GM12878 (cell line): ENCODE measurements around the gene NTRK3. TPM values are rescaled to one million over a fixed set of nuclear protein-coding genes. Genes with fewer than 3 reads are reported as not detected.

Experiments used
- ATAC-seq: fragments of 200-7000 bp; cut with Tn5 transposase; 3 replicates; pipeline ENCODE4 v1.9.1; 2020; ENCODE audit warnings: mild to moderate bottlenecking, moderate library complexity
- BruUV-seq: library from RNA; stranded (reverse); fragments of 400-500 nt; replicated peaks from 2 replicates; lab custom pipeline; 2021; lab: Mats Ljungman, UMichigan
- CTCF ChIA-PET: fragments of 300-600 bp; sonication (Branson Sonifier 250); formaldehyde crosslinking; extraction: SDS; loops from one replicate; lab custom pipeline; 2021; ENCODE audit warnings: inconsistent platforms; lab: Yijun Ruan, JAX
- POLR2A ChIA-PET: fragments of 350-600 bp; formaldehyde crosslinking; extraction: SDS; loops from one replicate; lab custom pipeline; 2021; ENCODE audit warnings: inconsistent platforms; lab: Charles Lee
- RAD21 ChIA-PET: fragments of 300-600 bp; sonication (Branson Sonifier 250); formaldehyde crosslinking; loops from one replicate; lab custom pipeline; 2023; ENCODE audit warnings: antibody characterized with exemption; ENCODE audit not compliant: unreplicated experiment; lab: Charles Lee
- SMC1A ChIA-PET: fragments of 300-600 bp; sonication (Branson Sonifier 250); formaldehyde crosslinking; loops from one replicate; lab custom pipeline; 2023; ENCODE audit not compliant: unreplicated experiment, uncharacterized antibody; lab: Charles Lee
- DNase-seq: peaks from one replicate; pipeline ENCODE4 v3.0.0-alpha.2; 2011; ENCODE audit warnings: low read depth, low spot score
- FAIRE-seq: peaks from 3 replicates; lab custom pipeline; 2011; peaks lifted over from hg19 to GRCh38; lab: Jason Lieb, UNC
- H2AFZ ChIP-seq: 2 replicates; pipeline ENCODE4 v1.6.0; 2011; ENCODE audit warnings: low read depth, low read length, control low read depth; ENCODE audit not compliant: control insufficient read depth
- H3K27ac ChIP-seq: 2 replicates; pipeline ENCODE4 v1.5.1; 2011; ENCODE audit warnings: control low read depth; ENCODE audit not compliant: control insufficient read depth, insufficient read depth
- H3K27me3 ChIP-seq, 2 experiments: replicated peaks in 1 of 2; 2 replicates each; pipeline versions ENCODE4 v1.6.0 to v1.6.1; 2011; ENCODE audit warnings: low read length in 1 of 2; ENCODE audit not compliant: control insufficient read depth in 2 of 2, insufficient read depth in 2 of 2
- H3K36me3 ChIP-seq, 2 experiments: 2 replicates each; pipeline ENCODE4 v1.5.1; 2011; ENCODE audit warnings: low read length in 1 of 2; ENCODE audit not compliant: control insufficient read depth in 2 of 2, insufficient read depth in 2 of 2
- H3K4me1 ChIP-seq: 2 replicates; pipeline ENCODE4 v1.6.1; 2011; ENCODE audit warnings: mild to moderate bottlenecking, low read length, moderate library complexity, mixed read lengths; ENCODE audit not compliant: control insufficient read depth, insufficient read depth
- H3K4me2 ChIP-seq: 2 replicates; pipeline ENCODE4 v1.6.0; 2011; ENCODE audit warnings: control low read depth; ENCODE audit not compliant: control insufficient read depth, insufficient read depth
- H3K4me3 ChIP-seq: fragments of 200-600 bp; sonication (generic); 2 replicates; pipeline ENCODE4 v1.5.1; 2016
- H3K79me2 ChIP-seq: 2 replicates; pipeline ENCODE4 v1.6.0; 2011; ENCODE audit warnings: low read length; ENCODE audit not compliant: control insufficient read depth, insufficient read depth
- H3K9ac ChIP-seq: 2 replicates; pipeline ENCODE4 v1.8.0; 2011; ENCODE audit warnings: low read length, control low read depth, mixed read lengths; ENCODE audit not compliant: control insufficient read depth, insufficient read depth
- H3K9me3 ChIP-seq: replicated peaks from 3 replicates; pipeline ENCODE4 v1.5.1; 2011; ENCODE audit warnings: mild to moderate bottlenecking, low read length; ENCODE audit not compliant: control insufficient read depth, insufficient read depth
- H4K20me1 ChIP-seq: 2 replicates; pipeline ENCODE4 v1.6.0; 2011; ENCODE audit not compliant: control insufficient read depth, insufficient read depth
- BRCA1 ChIP-seq: IDR thresholded peaks from 2 replicates; pipeline ENCODE4 v1.6.1; 2011; ENCODE audit warnings: low read depth, low read length, improper control_type of control experiment
- EED ChIP-seq: sonication (generic); IDR thresholded peaks from 2 replicates; pipeline ENCODE4 v1.6.1; 2016; ENCODE audit warnings: antibody characterized with exemption, low read depth
- HSF1 ChIP-seq: fragments of 150-350 bp; IDR thresholded peaks from 2 replicates; pipeline ENCODE4 v1.6.1; 2014; ENCODE audit warnings: mild to moderate bottlenecking, low read depth, low read length
- IRF4 ChIP-seq: IDR thresholded peaks from 2 replicates; pipeline ENCODE4 v1.6.1; 2011; ENCODE audit warnings: low read depth, low read length
- PML ChIP-seq: IDR thresholded peaks from 2 replicates; pipeline ENCODE4 v1.6.1; 2012; ENCODE audit warnings: low read length, inconsistent platforms
- POLR2AphosphoS5 ChIP-seq: IDR thresholded peaks from 2 replicates; pipeline ENCODE4 v1.6.1; 2011; ENCODE audit warnings: mild to moderate bottlenecking, low read length, inconsistent platforms
- POU2F2 ChIP-seq: IDR thresholded peaks from 3 replicates; pipeline ENCODE4 v1.6.1; 2011; ENCODE audit warnings: low read depth, mild to moderate bottlenecking, low read length, borderline replicate concordance
- RAD21 ChIP-seq: IDR thresholded peaks from 2 replicates; pipeline ENCODE4 v1.6.1; 2011; ENCODE audit warnings: mild to moderate bottlenecking, low read depth, low read length, moderate library complexity; ENCODE audit not compliant: insufficient read depth
- RAD51 ChIP-seq: fragments of 450-650 bp; IDR thresholded peaks from 2 replicates; pipeline ENCODE4 v1.6.1; 2016; ENCODE audit warnings: moderate library complexity, mild to moderate bottlenecking, inconsistent platforms
- RCOR1 ChIP-seq: conservative IDR thresholded peaks from 2 replicates; pipeline ENCODE4 v1.6.1; 2012; ENCODE audit warnings: low read depth, low read length, improper control_type of control experiment
- TBL1XR1 ChIP-seq: IDR thresholded peaks from 2 replicates; pipeline ENCODE4 v1.6.1; 2012; ENCODE audit warnings: low read depth, low read length, improper control_type of control experiment
- TCF12 ChIP-seq: IDR thresholded peaks from 2 replicates; pipeline ENCODE4 v1.6.1; 2011; ENCODE audit warnings: low read depth, mild to moderate bottlenecking, low read length
- WGBS: methylation state at CpG from one replicate; pipeline ENCODE4 v1.1.6; 2016; ENCODE audit warnings: low lambda C conversion rate; ENCODE audit not compliant: insufficient replicate concordance, insufficient coverage; ENCODE audit errors: missing lambda C conversion rate; 5-methylcytosine and 5-hydroxymethylcytosine counted together
- in situ Hi-C: fragments of 300-500 bp; cut with MboI; formaldehyde crosslinking; loops from 9 replicates; pipeline ENCODE4 v1.14.3; 2018; ENCODE audit warnings: mixed read lengths
- intact Hi-C: fragments of 100-400 bp; cut with micrococcal nuclease; formaldehyde crosslinking; loops from one replicate; pipeline ENCODE4 v1.14.2; 2022; ENCODE audit not compliant: unreplicated experiment
- polyA plus RNA-seq, 11 experiments: library from polyadenylated mRNA; depleted of rRNA in 4 of 11; unstranded in 6 of 11; stranded (reverse) in 5 of 11; fragments of >200 nt; fragmentation: Nextera tagmentation in 4 of 11; fragmentation: Illumina TruSeq in 1 of 11; extraction: Ambion mirVana in 4 of 11; extraction: Trizol in 1 of 11; gene quantifications; 1 replicate in 1 of 11; 2 replicates in 10 of 11; pipeline versions ENCODE4 v1.2.1 to v1.2.3, GENCODE V29; 2011 to 2016; ENCODE audit warnings: inconsistent platforms in 2 of 11, missing spikeins in 2 of 11, low read depth in 1 of 11
- total RNA-seq, 4 experiments: library from RNA; depleted of rRNA in 3 of 4; stranded (reverse); fragments of >200 nt in 3 of 4; fragmentation: Illumina TruSeq in 1 of 4; extraction: Trizol in 1 of 4; gene quantifications; 2 replicates each; pipeline versions ENCODE4 v1.2.1 to v1.2.3, GENCODE V29; 2013 to 2021
- TF ChIP-seq, protein P1 (sequence below): fragments of 450-650 bp; formaldehyde crosslinking; IDR thresholded peaks from 2 replicates; pipeline ENCODE4 v1.4.0; 2020; ENCODE audit warnings: mild to moderate bottlenecking, moderate library complexity
- TF ChIP-seq, protein P2 (sequence below): fragments of 450-650 bp; IDR thresholded peaks from 2 replicates; pipeline ENCODE4 v1.6.1; 2017; ENCODE audit warnings: antibody characterized with exemption, mild to moderate bottlenecking, moderate library complexity

The NTRK3 gene
- total and polyA plus RNA-seq, 10 of the 15 experiments (the other 5 are each of a cell fraction or from before 2014, with no cell fraction given), result not detected

- TF ChIP-seq, protein P1, sequence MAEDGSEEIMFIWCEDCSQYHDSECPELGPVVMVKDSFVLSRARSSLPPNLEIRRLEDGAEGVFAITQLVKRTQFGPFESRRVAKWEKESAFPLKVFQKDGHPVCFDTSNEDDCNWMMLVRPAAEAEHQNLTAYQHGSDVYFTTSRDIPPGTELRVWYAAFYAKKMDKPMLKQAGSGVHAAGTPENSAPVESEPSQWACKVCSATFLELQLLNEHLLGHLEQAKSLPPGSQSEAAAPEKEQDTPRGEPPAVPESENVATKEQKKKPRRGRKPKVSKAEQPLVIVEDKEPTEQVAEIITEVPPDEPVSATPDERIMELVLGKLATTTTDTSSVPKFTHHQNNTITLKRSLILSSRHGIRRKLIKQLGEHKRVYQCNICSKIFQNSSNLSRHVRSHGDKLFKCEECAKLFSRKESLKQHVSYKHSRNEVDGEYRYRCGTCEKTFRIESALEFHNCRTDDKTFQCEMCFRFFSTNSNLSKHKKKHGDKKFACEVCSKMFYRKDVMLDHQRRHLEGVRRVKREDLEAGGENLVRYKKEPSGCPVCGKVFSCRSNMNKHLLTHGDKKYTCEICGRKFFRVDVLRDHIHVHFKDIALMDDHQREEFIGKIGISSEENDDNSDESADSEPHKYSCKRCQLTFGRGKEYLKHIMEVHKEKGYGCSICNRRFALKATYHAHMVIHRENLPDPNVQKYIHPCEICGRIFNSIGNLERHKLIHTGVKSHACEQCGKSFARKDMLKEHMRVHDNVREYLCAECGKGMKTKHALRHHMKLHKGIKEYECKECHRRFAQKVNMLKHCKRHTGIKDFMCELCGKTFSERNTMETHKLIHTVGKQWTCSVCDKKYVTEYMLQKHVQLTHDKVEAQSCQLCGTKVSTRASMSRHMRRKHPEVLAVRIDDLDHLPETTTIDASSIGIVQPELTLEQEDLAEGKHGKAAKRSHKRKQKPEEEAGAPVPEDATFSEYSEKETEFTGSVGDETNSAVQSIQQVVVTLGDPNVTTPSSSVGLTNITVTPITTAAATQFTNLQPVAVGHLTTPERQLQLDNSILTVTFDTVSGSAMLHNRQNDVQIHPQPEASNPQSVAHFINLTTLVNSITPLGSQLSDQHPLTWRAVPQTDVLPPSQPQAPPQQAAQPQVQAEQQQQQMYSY, result no peak
- TF ChIP-seq PML (no peak), HSF1 (no peak), TCF12 (no peak)
These were observed 243.9 kb downstream of the NTRK3 start (continued) for GRCh38 chr15:88012688-88013087.

DNA sequence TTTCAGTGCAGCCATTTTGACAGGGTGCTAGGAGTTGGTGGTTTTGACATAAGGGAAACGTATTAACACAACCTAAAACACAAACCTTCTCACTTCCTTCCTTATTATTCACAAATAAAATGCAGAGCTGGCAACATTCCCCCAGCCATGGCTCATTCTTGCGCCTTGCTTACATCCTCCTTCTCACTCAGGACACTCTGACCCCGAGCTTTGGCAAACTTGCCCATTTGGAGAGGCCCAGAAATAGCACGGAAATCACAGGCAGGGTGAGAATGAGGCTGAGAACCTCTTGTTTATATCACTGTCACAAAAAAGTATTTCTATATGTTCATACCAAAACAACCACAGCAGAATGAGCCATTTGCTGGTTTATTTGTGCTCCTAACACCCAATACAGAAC is 244.3 kb downstream of the NTRK3 start:
- no TSS peak for BruUV-seq
- Histone ChIP-seq H3K9me3 (no peaks in the 10 kb centered on the region), H3K36me3 (no peaks in the 10 kb centered on the region), H3K4me1 (no peaks in the 10 kb centered on the region), H2AFZ (no peak overlapping the region), H3K4me3 (no peak overlapping the region), H3K4me2 (no peak overlapping the region), H3K27me3 (no peaks in the 10 kb centered on the region; a peak in 1 of 4 replicates), H3K9ac (no peak overlapping the region), H4K20me1 (no peaks in the 10 kb centered on the region), H3K27ac (no peak overlapping the region), H3K79me2 (no peaks in the 10 kb centered on the region)
- CTCF ChIA-PET, result no interaction called here
- no peak for DNase-seq
- SMC1A ChIA-PET, result no interaction called here
- FAIRE-seq, result no peak
- 0% methylated on average over 4 of the region's 4 CpGs for WGBS
- POLR2A ChIA-PET, result no interaction called here
- RAD21 ChIA-PET, result no interaction called here
- no peak for ATAC-seq
- intact Hi-C loops, result no loop called here
- in situ Hi-C loops, result no loop called here
- no peak for TF ChIP-seq TBL1XR1
- TF ChIP-seq EED, result no peak
- TF ChIP-seq POLR2AphosphoS5, result no peak
- TF ChIP-seq POU2F2, result no peak
- no peak for TF ChIP-seq RAD21
- no peak for TF ChIP-seq RAD51
- TF ChIP-seq, protein P2, sequence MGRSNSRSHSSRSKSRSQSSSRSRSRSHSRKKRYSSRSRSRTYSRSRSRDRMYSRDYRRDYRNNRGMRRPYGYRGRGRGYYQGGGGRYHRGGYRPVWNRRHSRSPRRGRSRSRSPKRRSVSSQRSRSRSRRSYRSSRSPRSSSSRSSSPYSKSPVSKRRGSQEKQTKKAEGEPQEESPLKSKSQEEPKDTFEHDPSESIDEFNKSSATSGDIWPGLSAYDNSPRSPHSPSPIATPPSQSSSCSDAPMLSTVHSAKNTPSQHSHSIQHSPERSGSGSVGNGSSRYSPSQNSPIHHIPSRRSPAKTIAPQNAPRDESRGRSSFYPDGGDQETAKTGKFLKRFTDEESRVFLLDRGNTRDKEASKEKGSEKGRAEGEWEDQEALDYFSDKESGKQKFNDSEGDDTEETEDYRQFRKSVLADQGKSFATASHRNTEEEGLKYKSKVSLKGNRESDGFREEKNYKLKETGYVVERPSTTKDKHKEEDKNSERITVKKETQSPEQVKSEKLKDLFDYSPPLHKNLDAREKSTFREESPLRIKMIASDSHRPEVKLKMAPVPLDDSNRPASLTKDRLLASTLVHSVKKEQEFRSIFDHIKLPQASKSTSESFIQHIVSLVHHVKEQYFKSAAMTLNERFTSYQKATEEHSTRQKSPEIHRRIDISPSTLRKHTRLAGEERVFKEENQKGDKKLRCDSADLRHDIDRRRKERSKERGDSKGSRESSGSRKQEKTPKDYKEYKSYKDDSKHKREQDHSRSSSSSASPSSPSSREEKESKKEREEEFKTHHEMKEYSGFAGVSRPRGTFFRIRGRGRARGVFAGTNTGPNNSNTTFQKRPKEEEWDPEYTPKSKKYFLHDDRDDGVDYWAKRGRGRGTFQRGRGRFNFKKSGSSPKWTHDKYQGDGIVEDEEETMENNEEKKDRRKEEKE, result no peak
- no peak for TF ChIP-seq RCOR1
- no peak for TF ChIP-seq BRCA1
- TF ChIP-seq IRF4, result no peak
